RKO (cell line): ENCODE results near the gene ETFDH.
"Not testable (repeated sequence)": the region's sequence is repeated elsewhere in the genome, so short reads cannot be mapped to it uniquely, and the experiment has no call there.

ENCODE experiments used
- DNase-seq: peaks from one replicate; pipeline ENCODE4 v3.0.0-alpha.2; 2016; ENCODE audit warnings: low spot score

Gene ETFDH

DNA sequence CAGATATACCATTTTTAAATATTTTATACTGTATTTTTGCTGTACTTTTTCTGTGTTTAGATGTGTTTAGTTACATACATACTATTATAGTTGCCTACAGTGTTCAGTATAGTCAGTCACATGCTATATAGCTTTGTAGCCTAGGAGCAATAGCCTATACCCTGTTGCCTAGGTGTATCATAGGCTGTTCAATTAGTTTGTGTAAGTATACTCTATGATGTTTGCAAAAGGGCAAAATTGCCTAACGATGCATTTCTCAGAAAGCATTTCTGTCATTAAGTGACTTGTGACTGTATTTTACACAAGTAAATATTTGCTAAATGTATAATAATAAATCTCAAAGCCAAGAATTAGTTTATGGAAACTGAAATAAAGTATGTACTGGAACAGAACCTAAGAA lies 9.5 kb downstream of the ETFDH start:
- DNase-seq, result no peak

- DNase-seq, result no peak
These were observed 10.0 kb downstream of the ETFDH start for GRCh38 chr4:158682066-158682465.

DNA sequence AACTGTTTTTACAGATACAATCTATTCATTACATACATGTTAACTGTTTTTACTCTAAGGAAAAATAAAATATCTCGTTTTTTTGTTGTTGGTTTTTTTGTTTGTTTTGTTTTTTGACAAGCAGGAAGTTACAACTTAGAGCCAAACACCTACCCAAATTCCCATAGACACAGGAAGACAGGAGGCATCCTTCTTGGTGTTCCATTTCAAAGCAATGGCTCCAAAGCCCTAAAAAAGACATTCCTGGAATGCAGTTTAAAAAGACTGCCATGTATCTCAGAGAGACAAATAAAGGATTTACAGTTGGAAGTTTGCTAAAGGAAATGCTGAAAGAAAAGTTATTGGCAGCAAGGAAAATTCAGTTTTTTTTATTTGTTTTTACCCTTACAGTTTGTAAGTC lies 16.7 kb downstream of the ETFDH start:
- no peak for DNase-seq

GRCh38 chr4:158704274-158704673 lies 32.2 kb downstream of the ETFDH start:
- no peak for DNase-seq

GRCh38 chr4:158710814-158711213 lies 38.7 kb downstream of the ETFDH start:
- peak; percentile 41 for DNase-seq

DNA sequence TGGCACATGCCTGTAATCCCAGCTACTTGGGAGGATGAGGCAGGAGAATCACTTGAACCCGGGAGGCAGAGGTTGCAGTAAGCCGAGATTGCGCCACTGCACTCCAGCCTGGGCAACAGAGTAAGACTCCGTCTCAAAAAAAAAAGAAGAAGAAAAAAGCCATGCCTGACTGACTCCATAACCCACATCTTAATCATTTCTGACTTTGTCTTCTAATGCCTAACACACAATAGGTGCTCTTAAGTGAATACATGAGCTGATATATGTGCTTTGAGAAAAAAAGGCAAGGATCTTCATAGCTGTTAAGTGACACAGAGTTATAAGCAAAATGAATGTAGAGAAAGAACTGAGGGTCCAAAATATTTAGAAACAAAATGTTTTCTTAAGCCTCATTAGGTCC lies 40.5 kb downstream of the ETFDH start:
- DNase-seq, result not testable (repeated sequence)

DNA sequence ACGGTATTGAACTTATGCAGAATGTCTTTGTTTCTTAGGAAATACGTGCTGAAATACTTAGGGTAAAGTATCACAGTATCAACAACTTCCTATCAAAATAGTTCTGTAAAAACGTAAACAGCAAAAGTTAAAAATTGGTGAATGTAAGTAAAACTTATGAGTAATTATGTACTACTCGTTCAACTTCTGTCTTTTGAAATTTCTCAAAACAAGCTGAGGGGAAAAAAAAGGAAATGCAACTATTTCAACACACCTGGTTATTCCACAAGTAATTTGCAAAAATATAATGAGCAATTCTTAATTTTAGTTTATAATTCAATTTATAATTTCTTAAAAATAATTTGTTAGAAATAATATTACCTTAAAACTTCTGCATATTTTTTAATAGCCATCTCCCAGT lies 42.8 kb downstream of the ETFDH start:
- DNase-seq, result no peak

DNA sequence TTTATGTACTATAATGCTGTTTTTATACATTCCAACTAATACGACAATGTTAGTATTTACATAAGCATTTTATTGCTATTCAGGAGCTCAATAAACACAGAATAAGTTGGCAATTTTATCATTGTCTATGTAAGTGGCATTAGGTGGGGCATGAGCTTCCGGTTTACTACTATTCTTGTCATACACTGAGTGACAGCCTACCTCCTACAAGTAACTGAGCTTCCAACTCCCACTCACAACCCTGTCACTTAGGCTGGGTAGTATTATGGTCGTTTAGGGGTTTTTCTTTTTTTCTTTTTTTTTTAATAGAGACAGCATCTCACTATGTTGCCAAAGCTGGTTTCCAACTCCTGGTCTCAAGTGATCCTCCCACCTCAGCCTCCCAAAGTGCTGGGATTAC lies 43.7 kb downstream of the ETFDH start:
- no peak for DNase-seq

DNA sequence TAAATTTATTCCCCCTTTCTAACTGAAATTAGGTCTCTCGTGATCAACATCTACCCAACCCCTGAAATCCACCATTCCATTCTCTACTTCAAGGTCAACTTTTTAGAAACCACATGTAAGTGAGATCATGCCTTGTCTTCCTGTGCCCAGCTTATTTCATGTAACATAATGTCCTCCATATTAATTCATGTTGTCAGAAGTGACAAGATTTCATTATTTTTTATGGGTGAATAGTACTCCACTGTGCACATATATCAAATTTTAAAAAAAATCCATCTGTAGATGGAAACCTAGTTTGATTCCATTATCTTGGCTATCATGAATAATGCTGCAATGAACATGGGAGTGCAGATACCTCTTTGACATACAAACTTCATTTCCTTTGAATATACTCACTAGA lies 49.6 kb downstream of the ETFDH start:
- DNase-seq, result peak; percentile 22

DNA sequence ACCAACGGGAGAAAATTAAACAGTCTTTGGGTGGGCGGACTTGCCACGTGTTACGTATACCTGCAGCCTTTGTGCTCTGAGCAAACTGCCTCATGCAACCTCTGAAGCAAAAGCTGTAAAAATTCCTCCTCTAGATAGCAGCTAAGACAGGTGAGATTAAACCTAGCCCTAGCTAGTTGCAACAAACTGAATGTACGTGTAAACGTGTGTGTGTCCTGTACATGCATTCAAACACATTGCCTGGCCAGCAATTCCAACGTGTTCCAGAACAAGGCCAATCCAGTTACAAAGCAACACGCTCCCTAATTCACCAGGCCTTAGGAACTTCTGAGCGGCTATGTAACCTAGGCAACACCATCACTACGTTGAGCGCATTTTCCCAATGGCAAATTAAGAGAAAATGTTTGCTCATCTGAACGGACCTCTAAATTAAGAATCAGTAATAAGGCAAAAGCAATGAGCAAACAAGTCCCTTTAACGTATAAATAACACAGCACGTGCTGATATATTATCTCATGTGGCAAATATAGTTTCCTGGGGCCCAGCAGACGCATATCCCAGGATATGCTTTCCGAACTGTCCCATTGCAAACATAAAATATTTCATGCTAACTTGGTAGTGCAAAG lies 50.3 kb downstream of the ETFDH start:
- peak; percentile 79 for DNase-seq

DNA sequence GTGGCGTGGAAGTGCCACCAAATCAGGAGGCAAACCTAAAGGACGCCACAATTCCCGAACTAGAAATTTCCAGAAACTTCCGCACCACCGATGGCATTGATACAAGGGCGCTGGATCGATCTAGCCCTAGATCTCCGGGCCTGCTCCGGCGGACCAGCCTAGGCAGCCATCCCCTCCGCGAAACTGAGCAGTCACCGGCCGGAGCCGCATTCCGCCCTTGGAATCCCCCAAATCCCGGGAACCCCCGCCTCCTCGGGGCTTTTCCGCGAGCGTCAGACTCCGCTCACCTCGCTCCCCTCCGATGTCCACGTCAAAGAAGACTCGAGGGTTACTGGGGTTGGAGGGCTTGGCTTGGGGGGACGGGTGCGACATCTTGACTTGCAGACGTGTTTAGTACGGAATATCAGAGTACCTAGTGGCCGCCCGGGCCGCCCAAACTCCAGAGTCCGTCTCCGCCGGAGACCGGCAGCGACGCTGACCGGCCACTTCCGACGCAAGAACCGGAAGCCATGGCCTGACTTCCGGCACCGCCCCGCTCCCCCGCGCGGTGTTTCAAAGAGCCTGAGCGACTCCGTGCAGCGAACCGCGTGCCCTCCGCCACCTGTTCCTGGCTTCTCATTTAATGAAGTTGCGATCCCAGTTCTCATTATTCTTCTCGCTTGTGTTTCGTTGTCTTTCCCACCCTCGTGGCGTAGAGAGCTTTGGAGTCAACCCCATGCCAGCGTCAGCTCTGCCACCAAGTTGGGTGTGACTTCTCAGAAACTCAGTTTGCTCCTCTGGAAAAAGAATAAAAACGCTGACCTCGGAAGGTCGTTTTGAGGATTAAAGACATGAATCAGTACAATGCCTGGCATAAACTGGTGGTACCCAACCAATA lies 51.1 kb downstream of the ETFDH start, which contains the start of gene PPID:
PPID (minus strand) TSS at position 480 of the 877 bp plus-strand sequence; CDS start at position 372, 108 bp downstream.
- peak; percentile 90 for DNase-seq

DNA sequence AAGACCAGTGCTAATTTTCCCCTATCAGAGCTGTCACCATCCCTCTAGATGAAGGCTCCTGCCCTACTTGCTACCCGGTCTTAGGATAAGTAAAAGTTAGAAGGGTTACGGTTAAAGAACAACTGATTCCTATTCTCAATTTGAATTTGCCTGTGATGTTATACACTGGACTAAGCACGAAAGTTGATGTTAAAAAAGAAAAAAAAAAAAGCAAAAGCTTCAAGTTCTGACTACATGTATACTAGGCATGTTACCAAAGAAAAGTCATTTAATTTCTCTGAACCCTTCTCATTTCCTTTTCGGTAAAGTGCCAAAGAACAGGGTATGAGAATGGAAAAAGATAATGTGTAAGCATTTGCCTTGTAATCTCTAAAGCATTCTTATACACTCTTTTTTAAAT lies 52.5 kb downstream of the ETFDH start:
- no peak for DNase-seq

DNA sequence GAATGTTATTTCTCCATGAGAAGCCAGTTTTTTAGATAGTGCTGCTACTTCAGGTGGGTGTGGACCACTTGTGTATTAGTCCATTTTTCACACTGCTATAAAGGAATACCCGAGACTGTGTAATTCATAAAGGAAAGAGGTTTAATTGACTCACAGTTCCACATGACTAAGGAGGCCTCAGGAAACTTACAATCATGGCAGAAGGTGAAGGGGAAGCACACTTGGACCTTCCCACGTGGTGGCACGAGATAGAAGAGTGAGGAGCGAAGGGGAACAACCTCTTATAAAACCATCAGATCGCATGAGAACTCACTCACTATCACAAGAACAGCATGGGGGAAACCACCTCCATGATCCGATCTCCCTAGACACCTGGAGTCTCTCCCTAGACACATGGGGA lies 54.5 kb downstream of the ETFDH start:
- DNase-seq, result no peak

- DNase-seq, result no peak
These were observed 56.1 kb downstream of the ETFDH start for GRCh38 chr4:158728236-158728635.

DNA sequence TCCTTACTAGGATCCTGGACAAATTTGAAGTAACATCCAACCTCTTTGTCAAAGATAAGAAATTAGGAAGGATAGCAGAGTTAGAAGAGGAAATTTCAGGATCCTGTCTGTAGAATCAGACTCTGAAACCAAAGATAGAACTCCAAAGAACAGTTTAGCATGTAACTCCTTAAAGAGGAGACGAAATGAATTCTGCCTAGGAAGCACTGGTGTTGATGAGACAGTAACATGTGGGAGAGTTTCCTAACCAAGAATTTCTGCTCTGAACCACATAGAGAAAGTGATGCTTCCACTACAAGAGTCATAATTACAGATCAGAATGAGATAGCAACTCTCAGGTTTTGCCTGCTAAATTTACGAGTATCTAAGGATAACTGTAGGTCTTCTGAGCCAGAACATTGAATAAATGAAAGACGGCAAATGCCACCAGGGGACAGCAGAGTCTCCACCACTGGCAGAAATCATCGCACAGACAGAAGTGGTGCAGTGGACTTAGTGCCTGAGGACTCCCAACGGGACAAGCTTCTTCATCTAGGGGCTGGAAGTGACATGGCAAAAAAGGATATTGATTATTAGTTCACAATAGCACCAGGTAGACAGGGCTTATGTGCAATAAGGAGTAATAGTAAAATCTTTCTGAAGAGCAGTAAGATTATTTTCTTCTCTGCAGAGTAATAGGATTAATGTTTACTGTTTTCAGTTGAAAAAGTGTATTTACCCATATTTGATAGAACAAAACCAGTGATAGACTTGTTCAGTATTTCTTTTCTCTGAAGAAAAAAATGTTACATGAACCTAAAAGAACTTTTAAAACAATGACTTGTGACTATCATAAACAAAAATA lies 57.8 kb downstream of the ETFDH start:
- DNase-seq, result peak; percentile 66

DNA sequence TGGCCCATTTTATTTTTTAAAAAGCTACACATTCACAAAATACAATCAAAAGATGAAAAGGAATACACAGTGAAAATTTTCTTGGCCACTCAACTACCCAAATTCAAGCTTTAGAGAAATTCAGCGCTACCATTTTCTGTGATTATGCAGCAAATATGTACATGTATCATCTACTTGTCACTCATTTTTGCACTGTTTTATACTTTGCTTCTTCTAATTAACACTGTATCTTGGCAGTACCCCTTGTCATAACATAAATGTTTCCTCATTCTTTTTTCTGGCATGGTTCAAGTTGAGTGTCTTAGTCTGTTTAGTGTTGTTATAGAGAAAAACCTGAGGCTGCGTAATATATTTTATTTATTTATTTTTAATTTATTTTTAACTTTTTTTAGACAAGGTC lies 66.8 kb downstream of the ETFDH start:
- no peak for DNase-seq

DNA sequence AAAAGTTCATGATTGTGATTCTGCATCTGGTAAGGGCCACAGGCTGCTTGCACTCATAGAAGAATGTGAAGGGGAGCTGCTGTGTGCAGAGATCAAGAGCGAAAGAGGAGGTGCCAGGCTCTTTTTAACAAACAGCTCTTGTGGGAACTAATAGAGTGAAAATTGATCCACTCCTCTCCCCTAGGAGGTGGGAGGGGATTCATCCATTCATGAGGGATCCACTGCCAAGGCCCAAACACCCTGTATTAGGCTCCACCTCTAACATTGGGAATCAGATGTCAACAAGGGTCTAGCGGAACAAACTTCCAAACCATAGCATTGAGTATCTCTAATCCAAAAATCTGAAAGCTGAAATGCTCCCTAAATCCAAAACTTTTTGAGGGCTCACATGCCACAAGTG lies 67.5 kb downstream of the ETFDH start:
- DNase-seq, result no peak

DNA sequence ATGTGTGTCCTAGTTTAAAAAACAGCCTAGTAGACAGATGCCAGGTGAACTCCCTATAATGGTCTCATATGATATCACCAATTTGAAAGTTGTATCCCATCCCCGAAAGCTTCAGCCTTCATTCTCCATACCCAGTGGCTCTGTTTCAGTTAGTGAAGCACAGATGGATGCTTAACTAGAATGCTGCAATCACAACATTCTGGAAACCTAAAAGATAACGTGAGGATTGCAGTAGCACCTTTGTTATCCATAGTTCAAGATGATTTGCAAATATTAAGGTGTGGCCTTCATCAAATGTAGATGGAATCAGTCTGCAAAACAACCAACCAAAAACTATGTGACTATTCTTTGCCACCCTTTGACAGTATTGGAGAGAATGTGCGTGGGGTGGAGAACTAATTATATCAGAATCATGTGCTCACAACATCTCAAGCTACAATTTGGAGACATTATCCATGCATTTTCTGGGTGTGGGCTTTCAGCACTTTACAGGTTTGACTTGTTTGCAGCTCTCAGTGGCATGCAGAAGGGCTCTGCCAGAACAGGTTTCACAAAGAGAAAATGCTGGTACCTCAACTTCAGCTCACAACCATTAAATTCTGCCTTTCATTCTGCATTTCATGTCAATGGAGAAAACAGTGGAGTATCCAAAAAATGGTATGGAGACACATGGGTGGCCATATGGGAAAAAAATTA lies 69.4 kb downstream of the ETFDH start:
- DNase-seq, result no peak

DNA sequence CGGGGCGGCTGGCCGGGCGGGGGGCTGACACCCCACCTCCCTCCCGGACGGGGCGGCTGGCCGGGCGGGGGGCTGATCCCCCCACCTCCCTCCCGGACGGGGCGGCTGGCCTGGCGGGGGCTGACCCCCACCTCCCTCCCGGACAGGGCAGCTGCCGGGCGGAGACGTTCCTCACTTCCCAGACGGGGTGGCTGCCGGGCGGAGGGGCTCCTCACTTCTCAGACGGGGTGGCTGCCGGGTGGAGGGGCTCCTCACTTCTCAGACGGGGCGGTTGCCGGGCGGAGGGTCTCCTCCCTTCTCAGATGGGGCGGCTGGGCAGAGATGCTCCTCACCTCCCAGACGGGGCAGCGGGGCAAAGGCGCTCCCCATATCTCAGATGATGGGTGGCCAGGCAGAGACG lies 74.4 kb downstream of the ETFDH start:
- DNase-seq, result not testable (repeated sequence)

DNA sequence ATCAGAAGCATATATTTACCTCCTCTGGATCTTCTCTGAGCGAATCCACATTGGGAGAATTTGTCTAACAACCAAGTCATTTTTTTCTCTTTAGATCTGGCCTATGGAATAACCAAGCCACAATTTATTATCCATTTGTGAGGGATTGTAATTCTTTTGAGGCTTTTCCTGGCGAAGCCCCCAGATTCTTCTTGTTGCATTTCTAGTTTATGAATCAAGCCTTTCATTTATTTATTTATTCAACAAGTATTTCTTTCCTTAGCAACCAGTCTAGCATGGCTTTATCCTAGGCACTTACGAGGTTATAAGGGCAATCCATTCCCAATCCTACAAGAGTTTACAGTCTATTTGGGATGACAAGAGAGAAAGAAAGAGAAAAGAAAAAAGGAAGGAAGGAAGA lies 78.3 kb downstream of the ETFDH start:
- no peak for DNase-seq

- no peak for DNase-seq
These were observed 82.5 kb downstream of the ETFDH start for GRCh38 chr4:158754385-158755180.
